Middle frontal gyrus (tissue), 1 donor: ENCODE data around the gene OR2L8.

Source experiments
- DNase-seq: peaks from one replicate; pipeline ENCODE4 v3.0.0-alpha.2; 2015; ENCODE audit warnings: low spot score; ENCODE audit errors: extremely low spot score

OR2L8 gene

GRCh38 chr1:247992986-247993385 lies 44.3 kb downstream of the OR2L8 start:
- DNase-seq, result no peak

GRCh38 chr1:247998811-247999210 lies 50.2 kb downstream of the OR2L8 start:
- DNase-seq, result no peak
